Measurements from ENCODE around the gene TNRC6B. TPM values are rescaled to one million over a fixed set of nuclear protein-coding genes. Genes with fewer than 3 reads are reported as not detected.

The TNRC6B gene
- polyA plus RNA-seq, 1 donor from 2014 or later, result 7.6 TPM

- H3K9me2 ChIP-seq (ENCODE audit: insufficient read depth, low read length), result no peaks in the 10 kb centered on the region
- no peak overlapping the region for H3K4me3 ChIP-seq (ENCODE audit: low read length)
- H3F3A ChIP-seq (ENCODE audit: insufficient read depth, low read length, poor library complexity, severe bottlenecking), result no peaks in the 10 kb centered on the region
- H3K79me2 ChIP-seq (replicated peaks; ENCODE audit: insufficient read depth, low read length), result peaks cover 33% of the 10 kb centered on the region
- H3K36me3 ChIP-seq (ENCODE audit: insufficient read depth, low read length), result peaks cover 5% of the 10 kb centered on the region
- H3K4me2 ChIP-seq (ENCODE audit: low read length), result no peak overlapping the region
- H3K27ac ChIP-seq (ENCODE audit: low read length), result no peak overlapping the region
- H3K27me3 ChIP-seq (ENCODE audit: insufficient read depth, low read depth, low read length), result no peaks in the 10 kb centered on the region
- no peak overlapping the region for H3K9ac ChIP-seq (ENCODE audit: low read length)
- H3K9me3 ChIP-seq (ENCODE audit: low read length), result no peaks in the 10 kb centered on the region
- peaks cover 9% of the 10 kb centered on the region for H4K20me1 ChIP-seq (ENCODE audit: insufficient read depth)
- no peak overlapping the region for H2AFZ ChIP-seq (ENCODE audit: low read depth, low read length)
- no peak for TF ChIP-seq REST (IDR thresholded peaks at IDR 0.05; ENCODE audit: borderline replicate concordance)
- TF ChIP-seq MXI1 (conservative IDR thresholded peaks at IDR 0.05; ENCODE audit: poor library complexity, severe bottlenecking), result no peak
- TF ChIP-seq POLR2AphosphoS5 (IDR thresholded peaks at IDR 0.05), result no peak
- TF ChIP-seq RAD21 (conservative IDR thresholded peaks at IDR 0.05), result no peak
- TF ChIP-seq SMC3 (conservative IDR thresholded peaks at IDR 0.05; ENCODE audit: poor library complexity), result no peak
- no peak for TF ChIP-seq TAF1 (IDR thresholded peaks at IDR 0.05; ENCODE audit: low read depth)
- no peak for TF ChIP-seq EZH2 (IDR thresholded peaks at IDR 0.05; ENCODE audit: borderline replicate concordance, insufficient read depth, low read length, poor library complexity, severe bottlenecking)
- TF ChIP-seq EP300 (conservative IDR thresholded peaks at IDR 0.05; ENCODE audit: poor library complexity, severe bottlenecking), result no peak
- TF ChIP-seq CTCF (IDR thresholded peaks at IDR 0.05; ENCODE audit: poor library complexity, severe bottlenecking), result no peak
Observed at GRCh38 chr22:40258501-40258915, 80.8 kb downstream of the TNRC6B start.

GRCh38 chr22:40261783-40262182 is 84.1 kb downstream of the TNRC6B start:
- no peaks in the 10 kb centered on the region for H3F3A ChIP-seq (ENCODE audit: insufficient read depth, low read length, poor library complexity, severe bottlenecking)
- H3K9me3 ChIP-seq (ENCODE audit: low read length), result no peaks in the 10 kb centered on the region
- no peak overlapping the region for H3K9ac ChIP-seq (ENCODE audit: low read length)
- TF ChIP-seq RAD21 (conservative IDR thresholded peaks at IDR 0.05) (no peak), EP300 (conservative IDR thresholded peaks at IDR 0.05; ENCODE audit: poor library complexity, severe bottlenecking) (no peak), SMC3 (conservative IDR thresholded peaks at IDR 0.05; ENCODE audit: poor library complexity) (no peak), CTCF (IDR thresholded peaks at IDR 0.05; ENCODE audit: poor library complexity, severe bottlenecking) (no peak), REST (IDR thresholded peaks at IDR 0.05; ENCODE audit: borderline replicate concordance) (no peak), MXI1 (conservative IDR thresholded peaks at IDR 0.05; ENCODE audit: poor library complexity, severe bottlenecking) (no peak)
- H3K4me3 ChIP-seq (ENCODE audit: low read length), result no peak overlapping the region
- H3K27me3 ChIP-seq (ENCODE audit: insufficient read depth, low read depth, low read length), result no peaks in the 10 kb centered on the region
- no peak overlapping the region for H2AFZ ChIP-seq (ENCODE audit: low read depth, low read length)
- no peaks in the 10 kb centered on the region for H3K9me2 ChIP-seq (ENCODE audit: insufficient read depth, low read length)
- no peaks in the 10 kb centered on the region for H4K20me1 ChIP-seq (ENCODE audit: insufficient read depth)
- peaks cover 22% of the 10 kb centered on the region for H3K79me2 ChIP-seq (replicated peaks; ENCODE audit: insufficient read depth, low read length)
- H3K27ac ChIP-seq (ENCODE audit: low read length), result no peak overlapping the region
- peaks cover 11% of the 10 kb centered on the region for H3K36me3 ChIP-seq (ENCODE audit: insufficient read depth, low read length)
- H3K4me2 ChIP-seq (ENCODE audit: low read length), result no peak overlapping the region

All from neural cell (in vitro differentiated cells).